Activated CD8-positive, alpha-beta memory T cell treated with anti-CD3 and anti-CD28 coated beads for 4 hours (primary cell): ENCODE results near the gene PMCH.
"Not testable (repeated sequence)": the region's sequence is repeated elsewhere in the genome, so short reads cannot be mapped to it uniquely, and the experiment has no call there.

Experiments used
- DNase-seq, 2 donors: peaks; one replicate each; pipeline ENCODE4 v3.0.0-alpha.2; 2020; ENCODE audit warnings: low read depth in 2 of 2

PMCH gene

GRCh38 chr12:102197789-102198188 lies at the start of gene PMCH:
Gene PMCH, minus strand, starts transcription at chr12:102197833. Its CDS starts 63 bp downstream, at chr12:102197770.
- no peak for DNase-seq

- DNase-seq, result not testable (repeated sequence)
These were observed 43.2 kb upstream of the PMCH start for GRCh38 chr12:102240859-102241258.

- no peak for DNase-seq
These were observed 37.0 kb upstream of the PMCH start for GRCh38 chr12:102234599-102234998.

GRCh38 chr12:102232446-102232845 lies 34.8 kb upstream of the PMCH start:
- no peak for DNase-seq

GRCh38 chr12:102232036-102232435 lies 34.4 kb upstream of the PMCH start:
- no peak for DNase-seq

GRCh38 chr12:102227954-102228353 lies 30.3 kb upstream of the PMCH start:
- DNase-seq, result no peak

- no peak for DNase-seq
These were observed 23.1 kb upstream of the PMCH start for GRCh38 chr12:102220736-102221135.

- no peak for DNase-seq
These were observed 18.5 kb upstream of the PMCH start for GRCh38 chr12:102215992-102216691.

GRCh38 chr12:102204025-102204424 lies 6.4 kb upstream of the PMCH start:
- no peak for DNase-seq

- DNase-seq, result no peak
These were observed 4.9 kb upstream of the PMCH start for GRCh38 chr12:102202556-102202955.

GRCh38 chr12:102201436-102202061 lies 3.9 kb upstream of the PMCH start:
- DNase-seq, result no peak

- DNase-seq, result no peak
These were observed 1.8 kb downstream of the PMCH start for GRCh38 chr12:102195826-102196225.

GRCh38 chr12:102182635-102183034 lies 15.0 kb downstream of the PMCH start:
- no peak for DNase-seq

- no peak for DNase-seq
These were observed 22.9 kb downstream of the PMCH start for GRCh38 chr12:102174761-102175160.

GRCh38 chr12:102174117-102174516 lies 23.5 kb downstream of the PMCH start:
- no peak for DNase-seq

- DNase-seq, result no peak
These were observed 25.2 kb downstream of the PMCH start for GRCh38 chr12:102172436-102172835.

GRCh38 chr12:102171951-102172350 lies 25.7 kb downstream of the PMCH start:
- no peak for DNase-seq

GRCh38 chr12:102169922-102170621 lies 27.6 kb downstream of the PMCH start:
- DNase-seq, result no peak

GRCh38 chr12:102167821-102168604 lies 29.6 kb downstream of the PMCH start:
- DNase-seq, result no peak

- DNase-seq, result no peak
These were observed 34.2 kb downstream of the PMCH start for GRCh38 chr12:102163383-102163782.

- not testable (repeated sequence) for DNase-seq
These were observed 42.4 kb downstream of the PMCH start for GRCh38 chr12:102155206-102155605.

GRCh38 chr12:102147062-102147587 lies 50.5 kb downstream of the PMCH start:
- DNase-seq, result not testable (repeated sequence)
